Posterior cingulate gyrus (tissue), 11 donors: ENCODE data around the gene RNF152.
A peak's percentile ranks its signal among the peaks of the same experiment; 100 is the strongest.

Experiments used
- DNase-seq, 10 donors: peaks; one replicate each; pipeline versions ENCODE4 v3.0.0 to v3.0.0-alpha.2; 2020 to 2021; ENCODE audit warnings: mixed read lengths in 3 of 10
- intact Hi-C: fragments of 100-400 bp; cut with DNase I; formaldehyde crosslinking; loops from one replicate; pipeline ENCODE4 v1.15.1; 2023

RNF152 gene

GRCh38 chr18:61894751-61895524 is 2.1 kb upstream of the RNF152 start:
- peak in 1 of 10 donors; percentile 54 for DNase-seq
- intact Hi-C loops: loop anchor here (2.0 to 10.0 kb wide), 4 partner anchors 240 to 570 kb away; no protein-coding TSS in a partner anchor

DNA sequence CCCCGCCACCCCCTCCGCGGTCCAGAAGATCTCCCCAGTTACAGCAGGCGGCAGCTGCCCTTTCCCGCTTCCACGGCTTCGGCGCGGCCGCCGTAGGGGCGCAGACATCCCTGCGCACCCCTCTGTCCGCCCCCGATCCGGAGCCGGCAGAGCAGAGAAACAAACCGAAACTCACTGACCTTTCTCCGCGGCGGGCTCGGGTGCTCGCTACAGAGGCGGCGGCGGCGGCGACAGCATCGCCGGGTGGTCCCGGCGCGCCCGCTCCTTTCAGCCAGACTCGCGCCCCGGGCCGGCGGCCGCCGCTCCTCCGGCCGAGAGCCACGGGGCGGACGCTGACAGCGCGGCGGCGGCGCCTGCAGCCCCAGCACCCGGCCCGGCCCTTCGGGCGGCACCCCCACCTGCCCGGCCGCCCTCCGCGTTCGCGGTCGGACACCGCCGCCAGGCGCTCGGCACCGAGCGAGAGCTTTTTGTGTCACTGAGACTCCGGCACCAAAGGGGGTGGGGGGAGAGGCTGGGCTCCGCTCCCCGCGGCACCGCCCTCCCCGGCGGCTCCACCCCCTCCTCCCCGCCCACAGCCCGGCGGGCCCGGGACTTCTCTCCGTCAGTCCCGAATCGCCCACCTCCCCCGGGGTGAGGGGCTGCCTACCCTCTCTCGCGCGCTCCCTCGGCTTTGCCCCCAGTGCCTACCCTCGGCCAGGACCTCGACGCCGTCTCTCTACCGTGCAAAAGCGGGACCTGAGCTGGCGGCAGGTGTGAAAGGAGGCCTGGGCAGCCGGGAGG is 1.4 kb upstream of the RNF152 start:
- peak; percentile 51 to 95 (median 71) for DNase-seq
- intact Hi-C loops: loop anchor here (2.0 to 10.0 kb wide), 4 partner anchors 241 to 569 kb away; no protein-coding TSS in a partner anchor

GRCh38 chr18:61893309-61893970 is 633 bp upstream of the RNF152 start:
- peak; percentile 19 to 93 (median 47) for DNase-seq

GRCh38 chr18:61891894-61892293 is 913 bp downstream of the RNF152 start:
- DNase-seq: no peak

More at GRCh38 chr18:61893309-61893970, 633 bp upstream of the RNF152 start:
- intact Hi-C loops: loop anchor here (10.0 kb wide), 2 partner anchors 241 to 569 kb away; no protein-coding TSS in a partner anchor

GRCh38 chr18:61891271-61891670 is 1.5 kb downstream of the RNF152 start:
- no peak for DNase-seq
- intact Hi-C loops: loop anchor here (10.0 kb wide), 2 partner anchors 244 to 566 kb away; no protein-coding TSS in a partner anchor

More at GRCh38 chr18:61891894-61892293, 913 bp downstream of the RNF152 start:
- intact Hi-C loops: loop anchor here (10.0 kb wide), 2 partner anchors 243 to 567 kb away; no protein-coding TSS in a partner anchor

DNA sequence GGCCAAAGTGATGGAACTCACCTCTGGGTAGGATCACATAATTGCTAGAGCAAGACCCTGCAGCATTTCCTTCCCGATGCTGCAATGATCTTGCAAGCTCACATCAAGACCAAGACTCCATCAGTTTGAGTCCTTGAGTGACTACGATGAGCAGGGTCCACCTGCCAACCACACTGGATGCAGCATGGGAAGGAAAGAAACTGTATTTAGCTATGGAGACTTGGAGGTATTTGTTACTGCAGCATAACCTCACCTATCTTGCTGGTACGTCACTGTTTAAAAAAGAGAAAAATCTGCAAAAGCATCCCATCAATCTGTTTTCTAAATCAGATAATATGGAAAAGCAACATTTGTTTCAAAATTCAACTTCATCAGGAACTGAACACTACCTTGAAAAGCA is 2.5 kb downstream of the RNF152 start:
- DNase-seq: no peak
- intact Hi-C loops: loop anchor here (10.0 kb wide), 2 partner anchors 244 to 566 kb away; no protein-coding TSS in a partner anchor

DNA sequence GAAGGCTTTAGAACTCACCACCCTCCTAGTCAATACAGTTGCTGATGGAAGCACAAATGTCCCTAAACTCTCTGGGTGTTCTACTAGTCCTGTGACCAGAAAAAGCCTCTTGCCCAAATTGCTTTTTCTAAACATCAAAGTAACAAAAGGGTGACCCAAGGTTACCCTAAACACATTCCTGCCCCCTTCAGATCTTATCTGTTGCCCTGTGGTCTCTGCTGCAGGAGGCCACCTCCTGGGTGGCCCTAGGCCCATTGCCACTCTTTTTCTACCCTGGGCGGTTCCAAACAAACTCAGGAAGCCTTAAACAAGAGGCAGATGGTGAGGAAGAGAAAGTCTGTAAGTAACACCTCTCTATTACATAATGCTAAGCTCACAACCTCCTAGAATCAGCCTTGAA is 3.3 kb downstream of the RNF152 start:
- no peak for DNase-seq
- intact Hi-C loops: no loop called here

GRCh38 chr18:61888622-61889021 is 4.2 kb downstream of the RNF152 start:
- intact Hi-C loops: no loop called here
- DNase-seq: no peak

GRCh38 chr18:61887838-61888237 is 5.0 kb downstream of the RNF152 start:
- intact Hi-C loops: no loop called here
- no peak for DNase-seq

DNA sequence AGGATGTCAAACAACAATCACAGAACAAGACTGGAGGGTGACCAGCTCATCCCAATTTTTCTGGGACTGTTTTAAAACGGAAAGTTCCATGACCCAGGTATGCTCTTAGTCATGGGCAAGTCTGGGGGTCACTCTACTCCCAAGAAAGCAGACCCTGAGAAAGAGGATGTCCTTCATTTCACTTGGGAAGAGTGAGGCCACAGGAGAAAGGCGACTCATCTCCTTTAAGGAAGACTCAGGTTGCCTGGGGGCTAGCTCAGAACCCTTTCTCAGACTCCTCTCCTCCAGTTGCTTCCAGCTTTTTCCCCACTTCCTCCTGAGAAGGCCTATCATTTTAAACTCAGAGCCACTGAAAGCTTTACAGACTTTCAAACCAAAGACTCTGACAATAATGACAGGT is 9.3 kb downstream of the RNF152 start:
- no peak for DNase-seq
- intact Hi-C loops: no loop called here

- no peak for DNase-seq
- intact Hi-C loops: no loop called here
These were observed 10.4 kb downstream of the RNF152 start for GRCh38 chr18:61882296-61883004.

GRCh38 chr18:61876899-61877298 is 15.9 kb downstream of the RNF152 start:
- intact Hi-C loops: no loop called here
- DNase-seq: peak in 5 of 10 donors; percentile 21 to 86 (median 56)

DNA sequence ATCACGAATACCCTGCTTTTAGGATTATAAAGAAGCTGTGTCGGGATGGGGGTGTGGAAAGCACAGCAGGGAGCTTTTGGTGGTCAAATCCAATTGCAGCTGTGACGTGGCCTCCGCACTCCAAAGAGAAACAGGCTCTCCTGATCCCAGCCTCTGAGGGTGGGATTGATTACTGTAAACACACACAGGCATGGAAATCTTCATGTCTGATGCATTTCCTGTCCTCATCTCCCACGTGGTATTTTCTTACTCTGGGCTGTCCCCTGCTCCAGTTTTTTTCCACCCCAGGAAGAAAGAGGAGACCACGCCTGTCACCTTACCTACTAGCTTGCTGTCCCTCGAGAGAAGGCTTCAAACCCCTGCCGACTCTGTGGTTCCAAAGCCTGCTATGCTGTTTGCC is 22.7 kb downstream of the RNF152 start:
- DNase-seq: no peak

DNA sequence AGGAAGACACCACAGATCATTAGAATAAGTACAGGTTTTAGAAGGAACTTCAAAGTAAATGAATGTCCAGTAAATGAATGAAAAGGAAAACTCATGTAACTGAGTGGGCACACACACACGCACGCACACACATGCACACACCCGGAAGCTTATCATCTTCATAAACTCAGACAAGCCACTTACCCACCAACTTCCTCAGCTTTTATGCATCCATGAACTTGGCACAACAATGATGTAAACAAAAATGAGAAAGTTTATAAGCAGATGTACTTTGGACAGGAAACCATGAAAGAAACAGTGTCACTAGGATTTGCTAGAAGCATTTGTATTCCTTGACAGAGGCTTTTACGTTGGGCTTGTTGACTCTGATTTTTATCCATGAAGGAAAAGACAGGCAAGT is 23.2 kb downstream of the RNF152 start:
- no peak for DNase-seq
- intact Hi-C loops: no loop called here

More for the DNA sequence above, 22.7 kb downstream of the RNF152 start:
- intact Hi-C loops: no loop called here

DNA sequence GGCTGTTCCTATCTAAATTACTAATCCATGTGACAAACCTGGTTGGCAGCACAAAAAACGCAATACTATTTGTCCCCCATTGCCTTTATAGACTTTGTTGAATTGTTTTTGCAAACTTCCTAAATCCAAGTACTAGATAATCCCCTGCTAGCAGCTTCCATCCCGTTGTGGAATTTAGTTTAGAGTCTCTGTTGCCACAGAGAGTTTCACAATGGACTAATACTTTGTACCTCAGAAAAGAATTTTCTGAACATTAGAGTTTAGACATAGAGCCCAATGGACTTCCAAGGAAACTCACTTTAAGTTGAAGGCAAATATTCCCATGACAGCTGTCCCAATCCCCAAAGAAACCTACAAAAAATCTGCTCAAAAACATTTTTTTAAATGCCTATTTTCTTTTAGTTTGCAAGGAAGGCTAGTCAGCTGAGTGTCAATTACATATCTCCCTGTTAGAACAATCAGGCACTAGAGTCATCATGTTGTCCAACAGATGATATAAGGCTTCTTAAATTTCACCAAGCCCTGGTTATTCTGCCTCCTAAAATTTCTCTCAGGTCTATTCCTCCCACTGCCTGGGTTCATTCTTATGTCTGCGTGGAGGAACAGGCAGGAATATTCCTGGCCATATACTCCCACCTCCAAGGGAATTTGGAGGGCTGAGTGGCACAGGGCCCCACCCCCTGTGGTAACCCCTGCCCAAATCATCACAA is 27.2 kb downstream of the RNF152 start:
- intact Hi-C loops: no loop called here
- DNase-seq: no peak

- no peak for DNase-seq
- intact Hi-C loops: no loop called here
These were observed 31.4 kb downstream of the RNF152 start for GRCh38 chr18:61861372-61861771.

DNA sequence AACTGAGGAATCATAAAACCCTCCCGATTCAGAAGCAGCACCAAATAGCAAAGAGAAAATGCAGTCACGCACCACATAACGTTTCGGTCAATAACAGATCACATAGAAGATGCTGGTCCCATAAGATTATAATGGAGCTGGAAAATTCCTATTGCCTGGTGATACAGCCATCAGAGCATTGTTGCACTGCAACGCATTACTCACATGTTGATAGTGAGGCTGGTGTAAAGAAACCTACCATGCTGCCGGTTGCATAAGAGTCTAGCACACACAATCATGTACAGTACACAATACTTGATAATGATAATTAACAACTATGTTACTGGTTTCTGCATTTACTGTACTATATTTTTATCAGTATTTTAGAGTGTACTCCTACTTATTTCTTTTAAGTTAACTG is 32.5 kb downstream of the RNF152 start:
- DNase-seq: no peak
- intact Hi-C loops: no loop called here

DNA sequence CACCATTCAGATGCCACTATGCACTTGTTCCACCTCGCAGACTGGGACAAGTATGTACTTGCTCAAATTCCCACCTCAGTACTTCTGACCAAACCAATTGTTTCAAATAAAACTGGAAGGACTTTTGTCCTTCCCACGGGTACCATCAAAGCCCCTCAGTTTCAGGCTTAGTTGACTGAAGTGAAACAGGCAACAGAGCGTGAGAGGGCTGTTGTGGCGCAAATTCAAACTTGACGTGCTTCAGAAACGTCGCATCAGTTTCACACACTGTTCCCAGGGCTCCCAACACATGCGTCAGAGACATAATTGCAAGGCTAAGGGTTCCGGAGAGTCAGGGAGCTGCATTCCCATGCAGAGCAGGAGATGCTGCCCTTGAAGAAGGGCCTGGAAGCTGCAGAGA is 33.7 kb downstream of the RNF152 start:
- DNase-seq: no peak

GRCh38 chr18:61856678-61857077 is 36.1 kb downstream of the RNF152 start:
- intact Hi-C loops: no loop called here
- DNase-seq: no peak

More for the DNA sequence above, 33.7 kb downstream of the RNF152 start:
- intact Hi-C loops: no loop called here
